Stimulated activated CD8-positive, alpha-beta memory T cell treated with anti-CD3 and anti-CD28 coated beads, Interleukin-15, amount 100 ng/mL, for 24 hours (primary cell): Measurements from ENCODE around the gene PA2G4.
A peak's percentile ranks its signal among the peaks of the same experiment; 100 is the strongest.
"Not testable (repeated sequence)": the region's sequence is repeated elsewhere in the genome, so short reads cannot be mapped to it uniquely, and the experiment has no call there.

Source experiments
- DNase-seq: peaks from one replicate; pipeline ENCODE4 v3.0.0-alpha.2; 2020; ENCODE audit warnings: low read depth

PA2G4 gene

DNA sequence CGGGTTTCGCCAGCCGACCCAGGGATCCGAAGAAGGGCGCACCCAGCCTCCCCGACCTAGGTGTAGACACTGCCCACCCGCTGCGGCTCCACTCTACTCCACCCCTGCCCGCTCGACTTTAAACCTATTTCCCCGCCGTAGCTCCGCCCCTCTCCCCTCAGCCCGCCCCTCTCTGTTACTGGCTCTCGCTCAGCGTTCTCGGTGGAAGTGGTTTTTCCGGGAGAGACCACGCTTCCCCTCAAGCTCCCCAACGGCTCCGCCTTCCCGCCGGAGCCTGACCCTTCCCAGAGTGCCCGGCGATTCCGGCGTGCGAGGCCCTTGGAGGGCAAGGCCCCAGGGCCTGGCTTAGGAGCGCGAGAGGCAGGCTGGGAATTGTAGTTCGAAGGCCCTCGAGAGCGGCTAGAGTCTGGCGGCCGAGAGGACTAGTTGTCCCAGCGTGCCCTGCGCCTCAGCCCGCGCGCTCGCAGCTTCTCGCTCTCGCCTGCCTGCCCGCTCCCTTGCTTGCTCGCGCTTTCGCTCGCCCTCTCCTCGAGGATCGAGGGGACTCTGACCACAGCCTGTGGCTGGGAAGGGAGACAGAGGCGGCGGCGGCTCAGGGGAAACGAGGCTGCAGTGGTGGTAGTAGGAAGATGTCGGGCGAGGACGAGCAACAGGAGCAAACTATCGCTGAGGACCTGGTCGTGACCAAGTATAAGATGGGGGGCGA is at the start of gene PA2G4:
PA2G4 (plus strand) TSS at position 451 of the 706 bp plus-strand sequence; CDS start at position 630, 179 bp downstream.
- peak; percentile 84 for DNase-seq

GRCh38 chr12:56059964-56060363 is 44.4 kb upstream of the PA2G4 start:
- DNase-seq: not testable (repeated sequence)

- no peak for DNase-seq
Observed at GRCh38 chr12:56061982-56062381, 42.4 kb upstream of the PA2G4 start.

- DNase-seq: no peak
Observed at GRCh38 chr12:56062996-56063395, 41.4 kb upstream of the PA2G4 start.

- DNase-seq: no peak
Observed at GRCh38 chr12:56071648-56072047, 32.7 kb upstream of the PA2G4 start.

- no peak for DNase-seq
Observed at GRCh38 chr12:56074396-56074795, 30.0 kb upstream of the PA2G4 start.

DNA sequence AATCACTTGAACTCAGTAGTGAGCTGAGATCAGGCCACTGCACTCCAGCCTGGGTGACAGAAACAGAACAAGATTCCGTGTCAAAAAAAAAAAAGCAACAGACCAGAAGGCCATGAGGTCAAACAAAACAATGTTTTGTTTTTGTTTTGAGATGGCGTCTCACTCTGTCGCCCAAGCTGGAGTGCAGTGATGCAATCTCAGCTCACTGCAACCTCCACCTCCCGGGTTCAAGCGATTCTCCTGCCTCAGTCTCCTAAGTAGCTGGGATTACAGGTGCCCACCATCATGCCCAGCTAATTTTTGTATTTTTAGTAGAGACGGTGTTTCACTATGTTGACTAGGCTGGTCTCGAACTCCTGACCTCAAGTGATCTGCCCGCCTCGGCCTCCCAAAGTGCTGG is 26.4 kb upstream of the PA2G4 start:
- DNase-seq: not testable (repeated sequence)

DNA sequence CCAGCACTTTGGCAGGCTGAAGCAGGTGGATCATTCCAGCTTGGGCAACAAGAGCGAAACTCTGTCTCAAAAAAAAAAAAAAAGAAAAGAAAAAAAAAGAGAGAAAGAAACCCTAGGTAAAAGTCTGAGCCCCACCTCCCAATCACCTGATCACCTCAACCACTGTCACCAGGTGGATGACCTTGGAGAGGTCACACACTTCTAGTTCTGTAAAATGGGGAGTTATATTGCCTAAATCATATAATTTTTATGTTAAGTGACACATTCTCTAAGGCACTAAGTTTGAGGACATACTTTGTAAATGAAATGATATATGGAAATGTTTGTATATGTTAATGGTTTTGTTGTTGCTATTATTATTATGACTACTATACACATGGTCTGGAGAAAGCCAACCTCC is 25.9 kb upstream of the PA2G4 start:
- no peak for DNase-seq

DNA sequence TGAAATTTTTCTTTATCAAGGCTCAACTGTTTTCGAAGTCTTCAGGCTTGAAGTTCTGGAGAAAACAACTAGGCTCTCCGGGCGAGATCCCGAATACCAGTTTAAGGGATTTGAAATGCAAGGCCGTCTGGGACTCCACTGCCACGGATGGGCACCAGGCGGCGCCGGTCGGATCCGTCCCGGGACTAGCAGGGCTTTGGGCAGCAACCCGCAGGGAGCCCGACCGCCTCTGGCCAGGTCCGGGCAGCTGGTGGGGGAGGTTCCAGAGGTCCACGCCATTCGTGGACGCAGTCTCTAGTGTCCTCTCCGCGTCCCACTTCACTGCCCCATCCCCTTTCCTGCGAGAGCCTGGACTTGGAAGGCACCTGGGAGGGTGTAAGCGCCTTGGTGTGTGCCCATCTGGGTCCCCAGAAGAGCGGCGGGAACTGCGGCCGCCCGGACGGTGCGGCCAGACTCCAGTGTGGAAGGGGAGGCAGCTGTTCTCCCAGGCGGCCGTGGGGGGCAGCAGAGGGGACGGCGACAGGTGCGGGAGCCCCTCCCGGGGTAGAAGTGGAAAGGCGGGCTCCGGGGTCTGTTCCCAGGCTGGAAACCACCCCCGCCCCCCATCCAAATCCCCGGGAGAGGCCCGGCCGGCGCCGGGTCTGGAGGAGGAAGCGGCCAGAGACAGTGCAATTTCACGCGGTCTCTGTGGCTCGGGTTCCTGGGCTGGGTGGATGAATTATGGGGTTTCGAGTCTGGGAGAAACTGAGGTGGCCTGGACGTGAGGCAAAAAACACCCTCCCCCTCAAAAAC is 25.2 kb upstream of the PA2G4 start:
- no peak for DNase-seq

DNA sequence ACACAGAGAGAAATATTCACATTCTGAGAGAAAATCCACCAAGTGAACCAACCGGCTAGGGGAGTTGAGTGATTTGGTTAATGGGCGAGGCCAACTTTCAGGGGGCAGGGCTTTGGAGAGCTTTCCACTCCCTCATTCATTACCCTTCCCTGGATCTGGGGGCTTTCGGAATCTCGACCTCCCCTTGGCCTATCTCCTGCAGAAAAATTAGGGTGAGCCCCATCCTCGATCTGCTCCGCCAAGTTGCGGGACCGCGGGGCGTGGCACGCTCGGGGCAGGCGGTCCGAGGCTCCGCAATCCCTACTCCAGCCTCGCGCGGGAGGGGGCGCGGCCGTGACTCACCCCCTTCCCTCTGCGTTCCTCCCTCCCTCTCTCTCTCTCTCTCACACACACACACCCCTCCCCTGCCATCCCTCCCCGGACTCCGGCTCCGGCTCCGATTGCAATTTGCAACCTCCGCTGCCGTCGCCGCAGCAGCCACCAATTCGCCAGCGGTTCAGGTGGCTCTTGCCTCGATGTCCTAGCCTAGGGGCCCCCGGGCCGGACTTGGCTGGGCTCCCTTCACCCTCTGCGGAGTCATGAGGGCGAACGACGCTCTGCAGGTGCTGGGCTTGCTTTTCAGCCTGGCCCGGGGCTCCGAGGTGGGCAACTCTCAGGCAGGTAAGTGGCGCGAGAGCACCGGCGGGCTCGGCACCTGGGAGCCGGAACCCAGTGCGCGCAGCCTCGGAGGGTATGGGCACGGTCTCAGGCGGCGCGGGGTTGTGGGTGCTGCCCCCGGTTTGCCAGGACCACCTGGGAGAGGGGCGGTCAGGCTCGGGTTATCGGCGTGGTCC is 24.4 kb upstream of the PA2G4 start, which contains the start of gene ERBB3:
ERBB3 (plus strand) TSS at position 443 of the 833 bp plus-strand sequence; CDS start at position 579, 136 bp downstream.
- peak; percentile 38 for DNase-seq

- no peak for DNase-seq
Observed at GRCh38 chr12:56080556-56081138, 23.7 kb upstream of the PA2G4 start.

- no peak for DNase-seq
Observed at GRCh38 chr12:56081393-56082347, 22.7 kb upstream of the PA2G4 start.

DNA sequence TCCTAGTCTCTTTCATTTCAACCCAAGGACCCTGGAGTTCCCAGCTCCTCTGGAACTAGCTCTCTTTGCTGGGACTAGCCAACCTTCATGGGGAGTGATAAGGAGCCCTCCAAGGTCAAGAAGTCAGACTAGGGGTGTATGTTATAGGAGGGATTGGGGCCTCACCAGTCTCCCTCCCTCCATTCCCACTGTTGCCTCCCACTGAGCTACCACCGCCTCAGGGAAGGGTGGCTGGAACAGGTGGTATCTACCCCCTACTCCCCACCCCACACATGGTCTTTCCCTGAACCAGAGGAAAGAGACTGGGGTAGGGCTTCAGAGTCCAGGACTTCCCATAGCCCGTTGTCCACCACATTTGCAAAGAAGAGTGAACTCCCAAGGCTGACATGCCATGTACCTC is 22.0 kb upstream of the PA2G4 start:
- no peak for DNase-seq

- no peak for DNase-seq
Observed at GRCh38 chr12:56082967-56083366, 21.4 kb upstream of the PA2G4 start.

DNA sequence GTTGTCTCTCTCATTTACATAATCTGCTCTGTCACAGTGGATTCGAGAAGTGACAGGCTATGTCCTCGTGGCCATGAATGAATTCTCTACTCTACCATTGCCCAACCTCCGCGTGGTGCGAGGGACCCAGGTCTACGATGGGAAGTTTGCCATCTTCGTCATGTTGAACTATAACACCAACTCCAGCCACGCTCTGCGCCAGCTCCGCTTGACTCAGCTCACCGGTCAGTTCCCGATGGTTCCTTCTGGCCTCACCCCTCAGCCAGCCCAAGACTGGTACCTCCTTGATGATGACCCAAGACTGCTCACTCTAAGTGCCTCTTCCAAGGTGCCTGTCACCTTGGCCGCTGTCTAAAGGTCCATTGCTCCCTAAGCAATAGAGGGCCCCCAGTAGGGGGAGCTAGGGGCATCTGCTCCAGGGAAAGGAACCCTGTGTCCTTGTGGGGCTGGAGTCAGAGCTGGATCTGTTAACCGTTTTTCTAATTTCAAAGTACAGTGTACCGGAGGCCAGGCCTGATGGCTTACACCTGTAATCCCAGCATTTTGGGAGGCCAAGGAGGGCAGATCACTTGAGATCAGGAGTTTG is 19.3 kb upstream of the PA2G4 start:
- no peak for DNase-seq

DNA sequence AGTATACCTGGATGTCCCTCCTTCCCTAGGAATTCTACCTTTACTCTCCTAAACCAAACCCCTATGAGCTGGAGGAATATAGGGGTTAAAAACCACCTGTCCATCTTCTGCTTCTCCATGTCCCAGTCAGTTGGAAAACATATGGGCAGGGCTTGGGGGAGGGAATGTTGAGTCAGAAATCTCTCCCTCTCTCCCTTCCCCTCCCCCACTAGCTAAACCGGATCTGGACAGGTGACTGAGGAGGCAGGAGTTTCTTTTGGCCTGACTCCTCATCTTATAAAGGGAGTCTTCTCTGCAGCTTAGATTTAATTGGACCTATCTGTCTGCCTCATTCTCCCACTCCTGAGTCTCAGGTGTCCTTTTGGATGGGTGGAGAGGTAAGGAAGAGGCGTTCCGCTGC is 18.3 kb upstream of the PA2G4 start:
- DNase-seq: no peak

DNA sequence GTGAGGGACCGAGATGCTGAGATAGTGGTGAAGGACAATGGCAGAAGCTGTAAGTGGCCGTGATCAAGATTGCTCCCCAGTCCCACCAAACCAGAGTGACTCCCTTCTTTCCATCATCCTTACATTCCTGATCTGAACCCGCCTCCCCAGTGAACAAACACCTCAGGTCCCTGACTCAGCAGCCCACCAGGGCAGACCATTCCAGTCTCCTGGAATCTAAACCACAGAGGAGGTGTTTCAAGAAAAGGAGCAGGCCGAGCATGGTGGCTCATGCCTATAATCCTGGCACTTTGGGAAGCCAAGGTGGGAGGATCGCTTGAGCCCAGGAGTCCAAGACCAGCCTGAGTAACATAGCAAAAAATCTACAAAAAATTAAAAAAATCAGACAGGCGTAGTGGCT is 17.8 kb upstream of the PA2G4 start:
- no peak for DNase-seq

- DNase-seq: no peak
Observed at GRCh38 chr12:56087220-56087619, 17.1 kb upstream of the PA2G4 start.

DNA sequence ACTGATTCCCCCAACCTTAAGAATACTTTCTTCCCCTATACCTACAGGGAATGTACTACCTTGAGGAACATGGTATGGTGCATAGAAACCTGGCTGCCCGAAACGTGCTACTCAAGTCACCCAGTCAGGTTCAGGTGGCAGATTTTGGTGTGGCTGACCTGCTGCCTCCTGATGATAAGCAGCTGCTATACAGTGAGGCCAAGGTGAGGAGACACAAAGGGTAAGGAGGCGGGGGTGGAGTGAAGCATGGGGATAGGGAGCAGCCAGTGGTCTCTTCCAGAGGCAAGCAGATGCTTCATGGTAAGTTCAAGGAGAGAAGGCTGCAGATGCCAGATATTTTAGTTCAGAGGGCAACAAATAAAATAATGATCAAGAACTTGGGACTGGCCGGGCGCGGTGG is 6.6 kb upstream of the PA2G4 start:
- no peak for DNase-seq

DNA sequence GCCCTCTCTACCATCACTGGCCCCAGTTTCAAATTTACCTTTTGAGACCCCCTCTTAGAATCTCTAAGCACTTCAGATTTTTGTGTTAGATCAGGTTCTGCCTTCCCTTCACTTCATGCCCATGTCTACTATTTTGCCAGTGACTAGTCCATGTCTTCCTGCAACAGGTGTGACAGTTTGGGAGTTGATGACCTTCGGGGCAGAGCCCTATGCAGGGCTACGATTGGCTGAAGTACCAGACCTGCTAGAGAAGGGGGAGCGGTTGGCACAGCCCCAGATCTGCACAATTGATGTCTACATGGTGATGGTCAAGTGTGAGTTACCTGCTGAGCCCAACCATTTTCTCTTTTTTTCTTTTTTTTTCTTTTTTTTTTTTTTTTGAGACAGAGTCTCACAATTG is 5.8 kb upstream of the PA2G4 start:
- DNase-seq: no peak

- no peak for DNase-seq
Observed at GRCh38 chr12:56099787-56100186, 4.6 kb upstream of the PA2G4 start.
